Measurements from ENCODE around the gene SCFD1. TPM values are rescaled to one million over a fixed set of nuclear protein-coding genes. Genes with fewer than 3 reads are reported as not detected.

The SCFD1 gene
- total and polyA plus RNA-seq, 7 donors = 26.9 to 49.8 (median 34.1) TPM

- no peak overlapping the region for H3K27ac ChIP-seq
- no peak for TF ChIP-seq CTCF (IDR thresholded peaks at IDR 0.05)
- no peaks in the 10 kb centered on the region for H3K4me1 ChIP-seq
- H3K27me3 ChIP-seq (ENCODE audit: insufficient read depth in 3 of 3, low read length in 2 of 3) = no peaks in the 10 kb centered on the region
- intact Hi-C loops (cut with DNase I) = no loop called here
- H3K4me3 ChIP-seq = no peak overlapping the region
- H3K36me3 ChIP-seq (ENCODE audit: insufficient read depth in 1 of 2, low read depth in 1 of 2) = no peaks in the 10 kb centered on the region
- WGBS, 3 donors = 56 to 72% (median 58%) methylated on average over 2 of the region's 2 CpGs
- H3K9me3 ChIP-seq = no peaks in the 10 kb centered on the region
- no peak for ATAC-seq
- DNase-seq = no peak
These were observed 41.4 kb upstream of the SCFD1 start for GRCh38 chr14:30580616-30581282.

- DNase-seq (no peak), ATAC-seq (no peak)
- TF ChIP-seq CTCF (IDR thresholded peaks at IDR 0.05) = no peak
- Histone ChIP-seq H3K4me1 (no peaks in the 10 kb centered on the region), H3K27ac (no peak overlapping the region), H3K4me3 (no peak overlapping the region), H3K36me3 (ENCODE audit: insufficient read depth in 1 of 2, low read depth in 1 of 2) (no peaks in the 10 kb centered on the region), H3K27me3 (ENCODE audit: insufficient read depth in 3 of 3, low read length in 2 of 3) (no peaks in the 10 kb centered on the region), H3K9me3 (no peaks in the 10 kb centered on the region)
- intact Hi-C loops (cut with DNase I) = no loop called here
- 83 to 86% (median 84%) methylated on average over 7 of the region's 7 CpGs for WGBS, 3 donors
These were observed 40.9 kb upstream of the SCFD1 start for GRCh38 chr14:30581283-30581625.

GRCh38 chr14:30582376-30582775, 39.7 kb upstream of the SCFD1 start:
- no peaks in the 10 kb centered on the region for H3K4me1 ChIP-seq
- H3K36me3 ChIP-seq (ENCODE audit: insufficient read depth in 1 of 2, low read depth in 1 of 2) = no peaks in the 10 kb centered on the region
- intact Hi-C loops (cut with DNase I) = no loop called here
- DNase-seq (no peak), ATAC-seq (no peak)
- WGBS, 3 donors = 98 to 100% (median 100%) methylated on average over 1 of the region's 1 CpG
- no peak overlapping the region for H3K4me3 ChIP-seq
- TF ChIP-seq CTCF (IDR thresholded peaks at IDR 0.05) = no peak
- H3K27me3 ChIP-seq (ENCODE audit: insufficient read depth in 3 of 3, low read length in 2 of 3) = no peaks in the 10 kb centered on the region
- no peaks in the 10 kb centered on the region for H3K9me3 ChIP-seq
- no peak overlapping the region for H3K27ac ChIP-seq

- intact Hi-C loops (cut with DNase I) = no loop called here
These were observed 38.0 kb upstream of the SCFD1 start for GRCh38 chr14:30584058-30584630.

More at GRCh38 chr14:30584058-30584630, 38.0 kb upstream of the SCFD1 start:
- no peak for TF ChIP-seq CTCF (IDR thresholded peaks at IDR 0.05)
- Histone ChIP-seq H3K27ac (no peak overlapping the region), H3K27me3 (ENCODE audit: insufficient read depth in 3 of 3, low read length in 2 of 3) (no peaks in the 10 kb centered on the region), H3K4me3 (no peak overlapping the region), H3K4me1 (no peaks in the 10 kb centered on the region), H3K9me3 (no peaks in the 10 kb centered on the region), H3K36me3 (ENCODE audit: insufficient read depth in 1 of 2, low read depth in 1 of 2) (peaks cover 0 to 5% of the 10 kb centered on the region in 2 donors)
- DNase-seq = no peak
- no peak for ATAC-seq

Data from psoas muscle (tissue), 8 donors.